Esophagus muscularis mucosa (tissue), 3 donors: ENCODE results near the gene CHERP.

ENCODE experiments used
- POLR2A ChIP-seq: fragments of 450-650 bp; IDR thresholded peaks from one replicate; pipeline ENCODE4 v1.6.1; 2017; ENCODE audit warnings: antibody characterized with exemption, moderate library complexity, mild to moderate bottlenecking, low read depth
- POLR2AphosphoS5 ChIP-seq, 2 donors: sonication (generic); formaldehyde crosslinking; IDR thresholded peaks; one replicate each; pipeline ENCODE4 v1.6.1; 2017; ENCODE audit warnings: antibody characterized with exemption in 2 of 2
- TF ChIP-seq, protein P1 (sequence below), 3 experiments: fragments of 200-600 bp in 2 of 3; fragments of 450-650 bp in 1 of 3; sonication (generic) in 2 of 3; IDR thresholded peaks; one replicate each; pipeline ENCODE4 v1.5.1; 2017 to 2019; ENCODE audit warnings: antibody characterized with exemption in 3 of 3, mild to moderate bottlenecking in 2 of 3, moderate library complexity in 1 of 3

DNA sequence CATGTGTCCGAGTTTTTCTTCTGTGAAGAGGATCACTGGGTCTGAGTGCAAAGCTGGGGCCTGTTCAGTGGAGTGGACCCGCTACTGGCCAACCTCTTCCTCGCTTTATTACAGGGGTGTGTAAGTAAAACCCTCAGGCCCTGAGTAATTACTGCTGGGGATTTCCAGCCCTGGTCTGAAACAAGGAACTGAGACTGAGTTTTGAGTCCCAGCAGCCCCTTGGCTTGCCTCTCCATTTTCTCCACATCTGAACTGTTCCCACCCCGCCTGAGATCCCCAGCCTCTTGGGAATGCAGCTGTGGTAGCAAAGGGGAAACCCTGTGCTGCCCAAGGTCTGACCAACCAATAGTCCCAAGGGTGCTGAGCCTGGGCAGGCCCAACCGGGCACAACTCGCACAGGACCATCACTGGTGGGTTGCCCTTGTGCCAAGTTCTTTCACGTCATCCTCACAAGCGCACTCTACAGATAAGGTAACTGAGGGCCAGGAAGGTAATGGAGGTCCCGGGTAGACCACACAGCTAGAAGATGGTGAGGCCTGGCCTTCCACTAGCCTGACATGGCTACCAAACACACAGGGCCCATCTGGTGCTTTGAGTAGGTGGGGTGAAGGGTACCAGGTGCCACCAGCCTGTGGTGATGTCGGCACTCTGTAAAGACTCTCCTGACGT is 43.7 kb upstream of the CHERP start:
- TF ChIP-seq POLR2A: no peak
- TF ChIP-seq, protein P1, sequence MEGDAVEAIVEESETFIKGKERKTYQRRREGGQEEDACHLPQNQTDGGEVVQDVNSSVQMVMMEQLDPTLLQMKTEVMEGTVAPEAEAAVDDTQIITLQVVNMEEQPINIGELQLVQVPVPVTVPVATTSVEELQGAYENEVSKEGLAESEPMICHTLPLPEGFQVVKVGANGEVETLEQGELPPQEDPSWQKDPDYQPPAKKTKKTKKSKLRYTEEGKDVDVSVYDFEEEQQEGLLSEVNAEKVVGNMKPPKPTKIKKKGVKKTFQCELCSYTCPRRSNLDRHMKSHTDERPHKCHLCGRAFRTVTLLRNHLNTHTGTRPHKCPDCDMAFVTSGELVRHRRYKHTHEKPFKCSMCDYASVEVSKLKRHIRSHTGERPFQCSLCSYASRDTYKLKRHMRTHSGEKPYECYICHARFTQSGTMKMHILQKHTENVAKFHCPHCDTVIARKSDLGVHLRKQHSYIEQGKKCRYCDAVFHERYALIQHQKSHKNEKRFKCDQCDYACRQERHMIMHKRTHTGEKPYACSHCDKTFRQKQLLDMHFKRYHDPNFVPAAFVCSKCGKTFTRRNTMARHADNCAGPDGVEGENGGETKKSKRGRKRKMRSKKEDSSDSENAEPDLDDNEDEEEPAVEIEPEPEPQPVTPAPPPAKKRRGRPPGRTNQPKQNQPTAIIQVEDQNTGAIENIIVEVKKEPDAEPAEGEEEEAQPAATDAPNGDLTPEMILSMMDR (IDR thresholded peaks at IDR 0.05): no peak
- TF ChIP-seq POLR2AphosphoS5 (IDR thresholded peaks at IDR 0.05): no peak
